HG02885 (cell line): ENCODE measurements around the gene KLRF1.

Experiments
- ATAC-seq: cut with Tn5 transposase; IDR thresholded peaks from one replicate; pipeline ENCODE4 v1.9.1; 2021; ENCODE audit warnings: mild to moderate bottlenecking; ENCODE audit not compliant: unreplicated experiment, poor library complexity

KLRF1 gene

DNA sequence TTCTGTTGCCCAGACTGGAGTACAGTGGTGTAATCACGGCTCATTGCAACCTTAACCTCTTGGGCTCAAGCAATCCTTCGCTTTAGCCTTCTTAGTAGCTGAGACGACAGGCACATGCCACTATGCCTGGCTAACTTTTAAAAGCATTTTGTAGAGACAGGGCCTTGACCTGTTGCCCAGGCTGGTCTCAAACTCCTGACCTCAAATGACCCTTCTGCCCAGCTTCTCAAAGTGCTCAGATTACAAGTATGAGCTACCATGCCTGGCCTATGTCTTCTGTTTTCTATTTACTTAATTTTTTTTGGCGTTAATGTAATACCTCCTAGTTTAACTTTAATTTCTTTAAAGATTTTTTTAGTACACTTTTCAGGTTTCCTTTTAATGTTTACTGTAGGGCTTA lies 20.6 kb upstream of the KLRF1 start:
- ATAC-seq, result no peak

- ATAC-seq, result no peak
Measured at GRCh38 chr12:9808504-9808903, 18.8 kb upstream of the KLRF1 start.

GRCh38 chr12:9809338-9809737 lies 17.9 kb upstream of the KLRF1 start:
- no peak for ATAC-seq

DNA sequence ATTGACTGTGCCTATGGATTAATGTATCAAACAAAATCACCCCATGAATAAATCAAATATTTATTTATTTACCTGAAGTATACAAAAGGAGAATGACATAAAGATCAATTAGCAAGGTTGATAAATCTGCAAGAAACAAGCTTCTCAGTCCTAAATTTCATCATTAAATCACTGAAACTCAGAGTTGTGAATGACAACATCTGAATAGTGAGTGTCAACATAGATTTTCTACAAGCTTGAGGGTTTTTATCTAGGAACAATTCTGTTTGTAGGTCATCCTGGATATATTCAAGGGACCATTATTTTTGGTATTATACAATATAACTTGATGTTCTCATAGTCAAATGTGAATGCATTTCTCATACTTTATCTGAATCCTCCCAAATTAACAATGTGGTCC lies 17.4 kb upstream of the KLRF1 start:
- ATAC-seq, result no peak

DNA sequence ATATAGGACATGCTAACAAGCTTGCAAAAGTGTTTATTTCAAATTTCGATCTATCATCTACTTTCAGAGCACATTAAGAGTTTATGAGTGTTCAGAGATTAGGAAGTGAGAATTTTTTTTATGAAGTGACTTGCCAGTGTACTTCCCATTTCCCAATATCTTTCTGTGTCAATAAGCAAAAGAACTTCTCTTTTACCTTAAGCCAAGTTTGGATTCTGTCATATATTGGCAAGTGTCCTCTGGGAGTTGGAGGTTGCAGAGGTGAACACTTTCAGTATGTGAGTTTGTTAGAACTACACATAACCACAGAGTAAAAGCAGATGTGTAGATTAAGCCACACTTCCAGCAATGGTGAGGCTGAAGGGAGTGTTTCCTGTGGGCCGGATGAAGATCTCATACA lies 16.6 kb upstream of the KLRF1 start:
- no peak for ATAC-seq

DNA sequence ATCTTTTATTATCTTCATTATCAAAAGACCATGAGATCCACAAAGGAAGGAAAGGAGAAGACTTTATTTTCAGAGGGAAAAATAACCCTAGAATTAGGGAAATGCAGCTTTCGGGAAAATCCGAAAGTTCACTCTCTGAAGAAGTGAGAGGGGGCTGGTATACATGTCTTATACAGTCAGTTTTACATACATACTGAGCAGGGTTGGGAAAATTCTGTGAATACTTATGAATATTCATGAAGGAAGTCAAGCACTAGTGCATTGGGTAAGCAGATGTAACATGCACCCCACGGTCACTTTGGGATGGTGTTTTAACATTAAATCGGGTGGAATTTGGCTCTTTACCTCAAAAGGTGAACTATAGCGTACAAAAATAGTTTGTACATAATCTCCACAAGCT lies 15.7 kb upstream of the KLRF1 start:
- no peak for ATAC-seq

- peak; percentile 93 for ATAC-seq
Measured at GRCh38 chr12:9813821-9814798, 13.2 kb upstream of the KLRF1 start.

- no peak for ATAC-seq
Measured at GRCh38 chr12:9820281-9820930, 6.9 kb upstream of the KLRF1 start.

DNA sequence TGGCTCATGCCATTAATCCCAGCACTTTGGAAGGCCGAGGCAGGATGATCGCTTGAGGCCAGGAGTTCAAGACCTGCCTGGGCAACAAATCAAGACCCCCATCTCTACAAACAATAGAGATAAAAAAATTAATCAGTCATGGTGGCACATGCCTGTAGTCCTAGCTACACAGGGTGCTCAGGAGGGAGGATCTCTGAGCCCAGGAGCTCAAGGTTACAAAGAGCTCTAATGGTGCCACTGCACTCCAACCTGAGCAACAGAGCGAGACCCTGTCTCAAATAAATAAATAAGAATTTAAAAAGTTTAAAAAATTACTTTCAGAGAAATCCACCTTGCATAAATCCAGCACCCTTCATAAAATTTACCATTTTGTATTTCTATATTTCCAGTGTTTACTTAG lies 2.2 kb downstream of the KLRF1 start:
- ATAC-seq, result no peak

DNA sequence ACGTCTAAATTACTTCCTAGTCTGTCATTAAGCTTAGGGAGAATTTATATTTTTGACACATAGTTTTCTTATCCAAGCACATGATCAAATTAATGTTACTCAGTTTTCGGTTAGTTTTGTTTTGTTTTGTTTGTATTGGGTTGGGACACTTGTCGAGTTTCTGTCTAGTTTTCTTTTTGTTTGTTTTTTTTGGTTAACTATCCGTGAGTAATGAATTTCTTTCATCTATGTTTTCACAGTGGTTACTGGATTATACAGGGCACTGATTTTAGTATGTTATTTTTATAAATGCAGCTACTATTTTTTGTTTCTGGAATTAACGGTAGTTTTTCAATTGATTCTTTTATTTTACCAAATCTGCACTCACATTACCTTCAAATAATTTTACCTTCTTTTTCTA lies 2.7 kb downstream of the KLRF1 start:
- no peak for ATAC-seq

- ATAC-seq, result no peak
Measured at GRCh38 chr12:9831720-9832119, 4.4 kb downstream of the KLRF1 start.

- ATAC-seq, result no peak
Measured at GRCh38 chr12:9843407-9843806, 16.1 kb downstream of the KLRF1 start.

GRCh38 chr12:9848899-9849298 lies 21.6 kb downstream of the KLRF1 start:
- no peak for ATAC-seq

DNA sequence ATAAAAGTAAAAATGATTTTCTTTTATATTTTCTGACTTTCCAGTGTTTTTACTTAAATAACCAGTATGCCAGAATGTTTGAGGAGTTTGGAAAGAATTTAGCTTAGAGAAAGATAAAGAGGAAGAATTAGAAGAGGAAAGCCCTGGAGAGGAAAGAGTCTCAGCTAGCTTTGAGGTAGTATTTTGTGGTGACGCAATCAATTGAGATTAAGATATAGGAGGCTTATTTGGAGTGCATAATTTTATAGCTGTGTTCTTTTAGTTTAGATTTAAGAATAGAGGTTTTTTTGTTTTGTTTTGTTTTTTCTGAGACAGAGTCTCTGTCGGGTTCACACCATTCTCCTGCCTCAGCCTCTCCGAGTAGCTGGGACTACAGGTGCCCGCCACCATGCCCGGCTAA lies 23.8 kb downstream of the KLRF1 start:
- ATAC-seq, result no peak

DNA sequence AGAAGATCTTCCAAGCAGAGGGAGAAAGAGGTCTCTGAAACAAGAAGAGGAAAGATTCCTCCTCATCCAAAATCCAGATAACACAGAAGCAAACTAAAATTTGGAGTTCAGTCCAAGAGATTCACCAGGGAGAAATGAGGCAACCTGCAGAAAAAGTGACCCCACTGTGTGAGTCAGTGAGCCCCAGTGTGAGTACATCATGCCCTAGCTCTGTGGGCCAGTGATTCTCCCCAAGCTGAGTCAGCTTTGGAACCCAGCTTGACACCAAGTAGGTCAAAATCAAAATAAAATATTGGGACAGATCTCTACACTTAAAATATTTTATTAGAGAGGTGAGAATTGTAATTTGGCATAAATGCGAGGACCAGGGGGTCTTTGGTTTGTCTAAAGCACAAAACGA lies 24.6 kb downstream of the KLRF1 start:
- ATAC-seq, result no peak

DNA sequence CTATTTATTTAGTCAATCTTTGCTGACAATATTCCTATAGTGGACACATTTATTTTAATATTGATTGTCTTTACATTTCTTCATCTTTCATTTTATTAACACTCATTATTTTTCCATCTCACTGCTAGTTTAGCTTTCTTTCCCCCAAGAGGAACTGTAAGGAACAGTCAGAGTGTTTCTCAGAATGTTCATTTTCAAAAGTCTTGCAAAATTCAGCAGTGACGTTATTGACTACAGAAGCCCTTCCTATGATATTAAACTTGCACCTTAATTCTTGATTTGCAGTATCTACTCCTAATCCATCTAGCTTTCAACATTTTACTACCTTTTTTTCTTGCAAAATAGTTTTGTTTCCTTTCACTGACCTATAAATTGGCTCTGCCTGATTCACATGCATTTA lies 28.9 kb downstream of the KLRF1 start:
- ATAC-seq, result no peak

- ATAC-seq, result no peak
Measured at GRCh38 chr12:9856894-9857293, 29.6 kb downstream of the KLRF1 start.

DNA sequence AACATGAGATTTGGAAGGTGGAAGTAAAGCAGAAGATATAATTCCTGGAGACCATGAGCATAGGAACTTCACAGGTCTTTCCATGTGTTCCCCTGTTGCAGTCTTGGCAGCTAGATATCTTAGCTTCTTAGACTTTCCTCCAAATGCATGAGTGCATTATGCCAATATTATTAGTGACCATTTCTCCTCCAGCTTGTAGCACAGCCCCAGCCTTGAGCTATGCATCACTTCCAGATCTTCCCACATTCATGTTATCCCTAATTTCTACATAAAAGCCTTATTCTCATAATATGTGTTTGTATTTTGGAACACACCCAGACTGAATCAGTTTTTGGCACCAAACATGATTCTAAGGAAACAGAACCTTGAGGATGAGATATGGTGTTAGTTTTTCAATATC lies 30.9 kb downstream of the KLRF1 start:
- no peak for ATAC-seq

DNA sequence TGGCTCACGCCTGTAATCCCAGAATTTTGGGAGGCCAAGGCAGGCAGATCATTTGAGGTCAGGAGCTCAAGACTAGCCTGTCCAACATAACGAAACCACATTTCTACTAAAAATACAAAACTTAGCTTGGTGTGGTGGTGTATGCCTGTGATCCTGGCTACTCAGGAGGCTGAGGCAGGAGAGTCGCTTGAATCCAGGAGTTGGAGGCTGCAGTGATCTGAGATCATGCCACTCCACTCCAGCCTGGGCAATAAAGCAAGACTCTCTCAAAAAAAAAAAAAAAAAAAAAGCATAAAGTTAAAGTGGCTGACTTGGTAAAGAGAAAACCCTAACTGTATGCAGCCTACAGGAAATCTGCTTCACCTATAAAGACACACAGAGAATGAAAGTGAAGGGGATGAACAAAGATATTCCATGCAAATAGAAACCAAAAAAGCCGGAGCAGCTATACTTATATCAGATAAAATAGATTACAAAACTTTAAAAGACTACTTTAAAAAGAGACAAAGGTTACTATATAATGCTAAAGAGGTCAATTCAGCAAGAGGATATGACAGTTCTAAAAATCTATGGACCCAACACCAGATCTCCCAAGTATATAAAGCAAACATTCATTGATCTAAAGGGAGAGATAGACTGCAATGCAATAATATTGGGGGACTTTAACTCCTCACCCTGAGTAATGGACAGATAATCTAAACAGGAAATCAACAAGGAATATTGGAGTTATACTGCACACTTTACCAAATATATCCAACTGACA lies 37.8 kb downstream of the KLRF1 start:
- ATAC-seq, result no peak

GRCh38 chr12:9866860-9867269 lies 39.6 kb downstream of the KLRF1 start:
- ATAC-seq, result no peak

- no peak for ATAC-seq
Measured at GRCh38 chr12:9867531-9867930, 40.2 kb downstream of the KLRF1 start.
